ENCODE results near the gene MYOCOS. TPM values are rescaled to one million over a fixed set of nuclear protein-coding genes. Genes with fewer than 3 reads are reported as not detected.
A peak's percentile ranks its signal among the peaks of the same experiment; 100 is the strongest.
"Not testable (repeated sequence)": the region's sequence is repeated elsewhere in the genome, so short reads cannot be mapped to it uniquely, and the experiment has no call there.

MYOCOS gene
- total and polyA plus RNA-seq, 4 donors: not detected

GRCh38 chr1:171654201-171654941, 32.3 kb downstream of the MYOCOS start:
- Histone ChIP-seq H3K4me3 (no peak overlapping the region), H3K27ac (ENCODE audit: low read depth in 1 of 2, low read length in 1 of 2) (peak overlapping the region; percentile 62 to 86), H3K36me3 (ENCODE audit: control insufficient read depth in 4 of 4, insufficient read depth in 4 of 4, low read length in 4 of 4) (no peaks in the 10 kb centered on the region), H3K9ac (ENCODE audit: insufficient read depth in 1 of 2, low read length in 2 of 2) (peak overlapping the region in 1 of 2 donors; percentile 5), H3K27me3 (ENCODE audit: control insufficient read depth in 3 of 3, insufficient read depth in 3 of 3, low read length in 2 of 3) (no peaks in the 10 kb centered on the region), H3K9me3 (ENCODE audit: control insufficient read depth in 4 of 4, insufficient read depth in 3 of 4, low read length in 3 of 4) (no peaks in the 10 kb centered on the region), H3K4me1 (ENCODE audit: control insufficient read depth in 5 of 5, insufficient read depth in 5 of 5, low read length in 5 of 5) (peaks cover 0 to 18% (median 10%) of the 10 kb centered on the region in 5 donors)
- TF ChIP-seq CTCF (IDR thresholded peaks at IDR 0.05; ENCODE audit: control extremely low read depth, extremely low read depth): no peak
- ATAC-seq (ENCODE audit: insufficient read depth, low FRiP score): no peak
- DNase-seq: peak in 2 of 3 donors; percentile 39 to 43
- WGBS, 2 donors: 50 to 51% methylated on average over 8 of the region's 8 CpGs

- H3K9me3 ChIP-seq (ENCODE audit: control insufficient read depth in 4 of 4, insufficient read depth in 3 of 4, low read length in 3 of 4): no peaks in the 10 kb centered on the region
- ATAC-seq (ENCODE audit: insufficient read depth, low FRiP score) (no peak), DNase-seq (peak; percentile 73 to 88 (median 81))
- no peaks in the 10 kb centered on the region for H3K36me3 ChIP-seq (ENCODE audit: control insufficient read depth in 4 of 4, insufficient read depth in 4 of 4, low read length in 4 of 4)
- peak overlapping the region; percentile 62 to 86 for H3K27ac ChIP-seq (ENCODE audit: low read depth in 1 of 2, low read length in 1 of 2)
- no peak for TF ChIP-seq CTCF (IDR thresholded peaks at IDR 0.05; ENCODE audit: control extremely low read depth, extremely low read depth)
- 19 to 28% methylated on average over 24 of the region's 24 CpGs for WGBS, 2 donors
- no peak overlapping the region for H3K9ac ChIP-seq (ENCODE audit: insufficient read depth in 1 of 2, low read length in 2 of 2)
- no peaks in the 10 kb centered on the region for H3K27me3 ChIP-seq (ENCODE audit: control insufficient read depth in 3 of 3, insufficient read depth in 3 of 3, low read length in 2 of 3)
- no peak overlapping the region for H3K4me3 ChIP-seq
- H3K4me1 ChIP-seq (ENCODE audit: control insufficient read depth in 5 of 5, insufficient read depth in 5 of 5, low read length in 5 of 5): peaks cover 0 to 18% (median 10%) of the 10 kb centered on the region in 5 donors
Observed at GRCh38 chr1:171654942-171655745, 33.1 kb downstream of the MYOCOS start.

- Histone ChIP-seq H3K4me3 (no peak overlapping the region), H3K27me3 (ENCODE audit: control insufficient read depth in 3 of 3, insufficient read depth in 3 of 3, low read length in 2 of 3) (no peaks in the 10 kb centered on the region), H3K4me1 (ENCODE audit: control insufficient read depth in 5 of 5, insufficient read depth in 5 of 5, low read length in 5 of 5) (peaks cover 0 to 18% (median 10%) of the 10 kb centered on the region in 5 donors), H3K9me3 (ENCODE audit: control insufficient read depth in 4 of 4, insufficient read depth in 3 of 4, low read length in 3 of 4) (no peaks in the 10 kb centered on the region), H3K27ac (ENCODE audit: low read depth in 1 of 2, low read length in 1 of 2) (peak overlapping the region; percentile 45 to 73), H3K36me3 (ENCODE audit: control insufficient read depth in 4 of 4, insufficient read depth in 4 of 4, low read length in 4 of 4) (no peaks in the 10 kb centered on the region), H3K9ac (ENCODE audit: insufficient read depth in 1 of 2, low read length in 2 of 2) (no peak overlapping the region)
- DNase-seq (no peak), ATAC-seq (ENCODE audit: insufficient read depth, low FRiP score) (no peak)
- no peak for TF ChIP-seq CTCF (IDR thresholded peaks at IDR 0.05; ENCODE audit: control extremely low read depth, extremely low read depth)
- WGBS, 2 donors: 63 to 69% methylated on average over 6 of the region's 6 CpGs
Observed at GRCh38 chr1:171655746-171656116, 33.7 kb downstream of the MYOCOS start.

DNA sequence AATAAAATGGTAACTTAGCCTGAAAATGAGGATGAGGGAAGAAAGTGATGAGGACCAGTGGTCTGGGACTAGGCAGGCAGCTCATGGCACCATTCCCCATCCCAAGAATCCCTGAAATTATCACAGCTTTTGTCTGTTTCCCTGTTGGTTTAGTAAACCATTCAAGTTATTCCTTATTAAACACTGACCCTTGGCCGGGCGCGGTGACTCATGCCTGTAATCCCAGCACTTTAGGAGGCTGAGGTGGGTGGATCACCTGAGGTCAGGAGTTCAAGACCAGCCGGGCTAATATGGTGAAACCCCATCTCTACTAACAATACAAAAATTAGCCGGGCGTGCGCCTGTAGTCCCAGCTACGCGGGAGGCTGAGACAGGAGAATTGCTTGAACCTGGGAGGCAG, 34.2 kb downstream of the MYOCOS start:
- Histone ChIP-seq H3K27ac (ENCODE audit: low read depth in 1 of 2, low read length in 1 of 2) (peak overlapping the region; percentile 45 to 73), H3K4me1 (ENCODE audit: control insufficient read depth in 5 of 5, insufficient read depth in 5 of 5, low read length in 5 of 5) (peaks cover 0 to 18% (median 10%) of the 10 kb centered on the region in 5 donors)
- not testable (repeated sequence) for ATAC-seq (ENCODE audit: insufficient read depth, low FRiP score); H3K9me3 ChIP-seq (ENCODE audit: control insufficient read depth in 4 of 4, insufficient read depth in 3 of 4, low read length in 3 of 4); H3K27me3 ChIP-seq (ENCODE audit: control insufficient read depth in 3 of 3, insufficient read depth in 3 of 3, low read length in 2 of 3); H3K36me3 ChIP-seq (ENCODE audit: control insufficient read depth in 4 of 4, insufficient read depth in 4 of 4, low read length in 4 of 4); DNase-seq; H3K9ac ChIP-seq (ENCODE audit: insufficient read depth in 1 of 2, low read length in 2 of 2); H3K4me3 ChIP-seq
- 96 to 97% methylated on average over 9 of the region's 9 CpGs for WGBS, 2 donors

Data from lung (tissue), 12 donors.